Neural cell (in vitro differentiated cells): ENCODE measurements around the gene RASGEF1C. TPM values are rescaled to one million over a fixed set of nuclear protein-coding genes. Genes with fewer than 3 reads are reported as not detected.

Experiments used
- H2AFZ ChIP-seq: fragments of 200-600, 300-800 bp; sonication (generic), shearing (Covaris generic); 2 replicates; pipeline ENCODE4 v1.6.0; 2014; ENCODE audit warnings: low read depth, mild to moderate bottlenecking, antibody characterized with exemption, low read length, moderate library complexity
- H3F3A ChIP-seq: fragments of 200-600 bp; shearing (Covaris generic); 2 replicates; pipeline ENCODE4 v1.6.1; 2016; ENCODE audit warnings: mild to moderate bottlenecking, moderate library complexity, mixed read lengths, antibody characterized with exemption, low read length; ENCODE audit not compliant: insufficient read depth, poor library complexity, severe bottlenecking
- H3K27ac ChIP-seq: fragments of 200-600, 300-800 bp; sonication (generic), shearing (Covaris generic); 2 replicates; pipeline ENCODE4 v1.5.1; 2014; ENCODE audit warnings: mild to moderate bottlenecking, low read length, moderate library complexity
- H3K27me3 ChIP-seq: fragments of 300-800, 200-600 bp; sonication (generic), shearing (Covaris generic); 2 replicates; pipeline ENCODE4 v1.6.0; 2014; ENCODE audit warnings: mild to moderate bottlenecking, low read depth, low read length, moderate library complexity; ENCODE audit not compliant: insufficient read depth
- H3K36me3 ChIP-seq: fragments of 300-800, 200-600 bp; sonication (generic), shearing (Covaris generic); 2 replicates; pipeline ENCODE4 v1.5.1; 2014; ENCODE audit warnings: mild to moderate bottlenecking, antibody characterized with exemption, low read length, moderate library complexity; ENCODE audit not compliant: insufficient read depth
- H3K4me2 ChIP-seq: fragments of 300-800, 200-600 bp; sonication (generic), shearing (Covaris generic); 2 replicates; pipeline ENCODE4 v1.6.0; 2014; ENCODE audit warnings: mild to moderate bottlenecking, low read length
- H3K4me3 ChIP-seq: fragments of 300-800, 200-600 bp; sonication (generic), shearing (Covaris generic); 2 replicates; pipeline ENCODE4 v1.5.1; 2014; ENCODE audit warnings: mild to moderate bottlenecking, low read length, moderate library complexity
- H3K79me2 ChIP-seq: fragments of 200-600 bp; shearing (Covaris generic); replicated peaks from 2 replicates; pipeline ENCODE4 v1.6.0; 2014; ENCODE audit warnings: mild to moderate bottlenecking, low read length, moderate library complexity; ENCODE audit not compliant: insufficient read depth
- H3K9ac ChIP-seq: fragments of 300-800, 200-600 bp; sonication (generic), shearing (Covaris generic); 2 replicates; pipeline ENCODE4 v1.6.1; 2016; ENCODE audit warnings: mild to moderate bottlenecking, low read length, mixed read lengths
- H3K9me2 ChIP-seq: fragments of 200-600 bp; shearing (Covaris generic); 2 replicates; pipeline ENCODE4 v1.6.1; 2016; ENCODE audit warnings: mild to moderate bottlenecking, low read length, mixed read lengths; ENCODE audit not compliant: insufficient read depth
- H3K9me3 ChIP-seq: fragments of 200-600, 300-800 bp; sonication (generic), shearing (Covaris generic); 2 replicates; pipeline ENCODE4 v1.6.1; 2016; ENCODE audit warnings: mild to moderate bottlenecking, mixed run types, low read length, moderate library complexity, mixed read lengths
- H4K20me1 ChIP-seq: fragments of 200-600 bp; shearing (Covaris generic); 2 replicates; pipeline ENCODE4 v1.6.1; 2016; ENCODE audit warnings: mild to moderate bottlenecking, mixed run types; ENCODE audit not compliant: insufficient read depth
- EP300 ChIP-seq: fragments of 450-650 bp; conservative IDR thresholded peaks from 2 replicates; pipeline ENCODE4 v1.6.1; 2014; ENCODE audit warnings: antibody characterized with exemption, mild to moderate bottlenecking, moderate library complexity; ENCODE audit not compliant: poor library complexity, severe bottlenecking
- EZH2 ChIP-seq: fragments of 200-600, 300-800 bp; shearing (Covaris generic), sonication (generic); IDR thresholded peaks from 2 replicates; pipeline ENCODE4 v1.6.1; 2014; ENCODE audit warnings: antibody characterized with exemption, low read length, borderline replicate concordance, mild to moderate bottlenecking; ENCODE audit not compliant: insufficient read depth, poor library complexity, severe bottlenecking
- MXI1 ChIP-seq: fragments of 450-650 bp; conservative IDR thresholded peaks from 2 replicates; pipeline ENCODE4 v1.6.1; 2014; ENCODE audit warnings: antibody characterized with exemption, mild to moderate bottlenecking; ENCODE audit not compliant: poor library complexity, severe bottlenecking
- POLR2AphosphoS5 ChIP-seq: IDR thresholded peaks from 2 replicates; pipeline ENCODE4 v1.6.1; 2012
- RAD21 ChIP-seq: fragments of 450-650 bp; conservative IDR thresholded peaks from 2 replicates; pipeline ENCODE4 v1.6.1; 2014; ENCODE audit warnings: antibody characterized with exemption, mild to moderate bottlenecking, moderate library complexity
- SMC3 ChIP-seq: fragments of 450-650 bp; conservative IDR thresholded peaks from 2 replicates; pipeline ENCODE4 v1.6.1; 2014; ENCODE audit warnings: antibody characterized with exemption, mild to moderate bottlenecking, moderate library complexity; ENCODE audit not compliant: poor library complexity
- TAF1 ChIP-seq: IDR thresholded peaks from 2 replicates; pipeline ENCODE4 v1.6.1; 2012; ENCODE audit warnings: low read depth
- polyA plus RNA-seq: library from polyadenylated mRNA; depleted of rRNA; stranded (reverse); fragments of >200 nt; gene quantifications from 2 replicates; pipeline ENCODE4 v1.2.3, GENCODE V29; 2014
- TF ChIP-seq, protein P1 (sequence below): IDR thresholded peaks from 2 replicates; pipeline ENCODE4 v1.6.1; 2012; ENCODE audit warnings: borderline replicate concordance
- TF ChIP-seq, protein P2 (sequence below): fragments of 450-650 bp; IDR thresholded peaks from 2 replicates; pipeline ENCODE4 v1.5.1; 2014; ENCODE audit warnings: antibody characterized with exemption, mild to moderate bottlenecking, moderate library complexity; ENCODE audit not compliant: poor library complexity, severe bottlenecking

The RASGEF1C gene
- polyA plus RNA-seq, 1 donor from 2014 or later, result 5.3 TPM

DNA sequence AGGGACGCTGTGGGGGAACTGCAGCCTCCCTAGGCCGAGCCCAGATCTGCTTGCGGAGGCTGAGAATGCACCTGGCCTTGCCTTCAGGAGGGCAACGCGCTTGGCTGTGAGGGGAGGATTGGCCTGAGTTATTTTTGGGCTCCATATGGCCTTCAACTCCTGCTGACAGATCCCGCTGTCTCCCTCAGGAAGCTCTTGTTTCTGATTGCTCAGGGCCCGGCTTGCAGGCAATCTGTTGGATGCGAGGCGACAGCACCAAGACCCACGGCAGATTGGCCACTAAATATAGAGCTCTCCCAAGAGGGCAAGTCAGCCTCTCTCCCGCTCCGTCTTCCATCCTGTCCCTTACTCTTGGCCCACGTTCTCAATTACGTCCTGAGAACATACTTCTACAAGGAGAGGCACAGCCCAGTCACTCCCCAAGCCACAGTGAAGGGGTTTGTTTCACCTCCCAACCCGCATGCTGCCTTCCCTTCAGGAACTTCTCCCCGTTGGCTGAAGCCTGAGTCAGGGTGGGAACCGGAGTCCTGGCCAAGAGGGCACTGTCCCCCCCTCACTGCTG, 53.6 kb downstream of the RASGEF1C start:
- Histone ChIP-seq H3K9me2 (no peaks in the 10 kb centered on the region), H3K9me3 (no peaks in the 10 kb centered on the region), H3K27ac (no peak overlapping the region), H3K4me3 (no peak overlapping the region), H3K4me2 (no peak overlapping the region), H3K79me2 (no peaks in the 10 kb centered on the region), H4K20me1 (no peaks in the 10 kb centered on the region), H2AFZ (no peak overlapping the region), H3K36me3 (no peaks in the 10 kb centered on the region), H3K9ac (no peak overlapping the region), H3F3A (no peaks in the 10 kb centered on the region), H3K27me3 (no peaks in the 10 kb centered on the region)
- TF ChIP-seq MXI1 (no peak), POLR2AphosphoS5 (no peak), SMC3 (no peak), TAF1 (no peak), RAD21 (no peak)
- TF ChIP-seq, protein P1, sequence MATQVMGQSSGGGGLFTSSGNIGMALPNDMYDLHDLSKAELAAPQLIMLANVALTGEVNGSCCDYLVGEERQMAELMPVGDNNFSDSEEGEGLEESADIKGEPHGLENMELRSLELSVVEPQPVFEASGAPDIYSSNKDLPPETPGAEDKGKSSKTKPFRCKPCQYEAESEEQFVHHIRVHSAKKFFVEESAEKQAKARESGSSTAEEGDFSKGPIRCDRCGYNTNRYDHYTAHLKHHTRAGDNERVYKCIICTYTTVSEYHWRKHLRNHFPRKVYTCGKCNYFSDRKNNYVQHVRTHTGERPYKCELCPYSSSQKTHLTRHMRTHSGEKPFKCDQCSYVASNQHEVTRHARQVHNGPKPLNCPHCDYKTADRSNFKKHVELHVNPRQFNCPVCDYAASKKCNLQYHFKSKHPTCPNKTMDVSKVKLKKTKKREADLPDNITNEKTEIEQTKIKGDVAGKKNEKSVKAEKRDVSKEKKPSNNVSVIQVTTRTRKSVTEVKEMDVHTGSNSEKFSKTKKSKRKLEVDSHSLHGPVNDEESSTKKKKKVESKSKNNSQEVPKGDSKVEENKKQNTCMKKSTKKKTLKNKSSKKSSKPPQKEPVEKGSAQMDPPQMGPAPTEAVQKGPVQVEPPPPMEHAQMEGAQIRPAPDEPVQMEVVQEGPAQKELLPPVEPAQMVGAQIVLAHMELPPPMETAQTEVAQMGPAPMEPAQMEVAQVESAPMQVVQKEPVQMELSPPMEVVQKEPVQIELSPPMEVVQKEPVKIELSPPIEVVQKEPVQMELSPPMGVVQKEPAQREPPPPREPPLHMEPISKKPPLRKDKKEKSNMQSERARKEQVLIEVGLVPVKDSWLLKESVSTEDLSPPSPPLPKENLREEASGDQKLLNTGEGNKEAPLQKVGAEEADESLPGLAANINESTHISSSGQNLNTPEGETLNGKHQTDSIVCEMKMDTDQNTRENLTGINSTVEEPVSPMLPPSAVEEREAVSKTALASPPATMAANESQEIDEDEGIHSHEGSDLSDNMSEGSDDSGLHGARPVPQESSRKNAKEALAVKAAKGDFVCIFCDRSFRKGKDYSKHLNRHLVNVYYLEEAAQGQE, result no peak

DNA sequence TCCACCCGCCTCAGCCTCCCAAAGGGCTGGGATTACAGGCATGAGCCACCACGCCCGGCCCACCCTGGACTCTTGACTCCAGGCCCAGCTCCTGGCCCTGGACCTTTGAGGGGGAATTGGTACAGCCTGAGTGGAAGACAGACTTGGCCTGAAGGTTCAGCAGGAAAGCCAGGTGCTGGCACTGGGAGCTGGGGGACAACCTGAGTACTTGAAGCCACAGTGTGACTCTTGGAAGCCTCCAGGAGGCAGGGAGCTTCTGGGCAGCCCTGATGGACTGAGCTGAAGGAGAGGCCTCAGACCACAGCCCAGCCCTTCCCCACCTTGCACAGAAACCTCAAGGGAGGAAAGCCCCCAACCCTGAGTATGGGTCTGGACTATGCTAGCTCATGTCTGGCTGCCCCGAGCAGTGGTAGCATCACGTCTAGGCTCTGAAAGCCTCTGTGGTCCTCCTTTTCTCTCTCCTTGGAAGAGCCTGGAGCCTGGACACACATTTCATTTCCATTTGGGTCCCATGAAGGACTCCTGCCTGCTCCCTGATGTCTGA, 54.1 kb downstream of the RASGEF1C start:
- Histone ChIP-seq H3K4me3 (no peak overlapping the region), H3K27ac (no peak overlapping the region), H3K9ac (no peak overlapping the region), H4K20me1 (no peaks in the 10 kb centered on the region), H3K9me3 (no peaks in the 10 kb centered on the region), H3K79me2 (no peaks in the 10 kb centered on the region), H3F3A (no peaks in the 10 kb centered on the region), H3K9me2 (no peaks in the 10 kb centered on the region), H3K27me3 (no peaks in the 10 kb centered on the region), H3K4me2 (no peak overlapping the region), H2AFZ (no peak overlapping the region), H3K36me3 (no peaks in the 10 kb centered on the region)
- TF ChIP-seq SMC3 (no peak), TAF1 (no peak), POLR2AphosphoS5 (no peak), EP300 (no peak), MXI1 (no peak), EZH2 (no peak), RAD21 (no peak)
- TF ChIP-seq, protein P1, result no peak
- TF ChIP-seq, protein P2, sequence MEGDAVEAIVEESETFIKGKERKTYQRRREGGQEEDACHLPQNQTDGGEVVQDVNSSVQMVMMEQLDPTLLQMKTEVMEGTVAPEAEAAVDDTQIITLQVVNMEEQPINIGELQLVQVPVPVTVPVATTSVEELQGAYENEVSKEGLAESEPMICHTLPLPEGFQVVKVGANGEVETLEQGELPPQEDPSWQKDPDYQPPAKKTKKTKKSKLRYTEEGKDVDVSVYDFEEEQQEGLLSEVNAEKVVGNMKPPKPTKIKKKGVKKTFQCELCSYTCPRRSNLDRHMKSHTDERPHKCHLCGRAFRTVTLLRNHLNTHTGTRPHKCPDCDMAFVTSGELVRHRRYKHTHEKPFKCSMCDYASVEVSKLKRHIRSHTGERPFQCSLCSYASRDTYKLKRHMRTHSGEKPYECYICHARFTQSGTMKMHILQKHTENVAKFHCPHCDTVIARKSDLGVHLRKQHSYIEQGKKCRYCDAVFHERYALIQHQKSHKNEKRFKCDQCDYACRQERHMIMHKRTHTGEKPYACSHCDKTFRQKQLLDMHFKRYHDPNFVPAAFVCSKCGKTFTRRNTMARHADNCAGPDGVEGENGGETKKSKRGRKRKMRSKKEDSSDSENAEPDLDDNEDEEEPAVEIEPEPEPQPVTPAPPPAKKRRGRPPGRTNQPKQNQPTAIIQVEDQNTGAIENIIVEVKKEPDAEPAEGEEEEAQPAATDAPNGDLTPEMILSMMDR, result no peak
